CD4-positive, alpha-beta T cell treated with Interleukin-12 subunit alpha and Interleukin-12 subunit beta, for 1 hour (primary cell): ENCODE results near the gene DNAL4.
A peak's percentile ranks its signal among the peaks of the same experiment; 100 is the strongest.

Source experiments
- DNase-seq: peaks from one replicate; pipeline ENCODE4 v3.0.0-alpha.2; 2020

Gene DNAL4, protein sequence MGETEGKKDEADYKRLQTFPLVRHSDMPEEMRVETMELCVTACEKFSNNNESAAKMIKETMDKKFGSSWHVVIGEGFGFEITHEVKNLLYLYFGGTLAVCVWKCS

DNA sequence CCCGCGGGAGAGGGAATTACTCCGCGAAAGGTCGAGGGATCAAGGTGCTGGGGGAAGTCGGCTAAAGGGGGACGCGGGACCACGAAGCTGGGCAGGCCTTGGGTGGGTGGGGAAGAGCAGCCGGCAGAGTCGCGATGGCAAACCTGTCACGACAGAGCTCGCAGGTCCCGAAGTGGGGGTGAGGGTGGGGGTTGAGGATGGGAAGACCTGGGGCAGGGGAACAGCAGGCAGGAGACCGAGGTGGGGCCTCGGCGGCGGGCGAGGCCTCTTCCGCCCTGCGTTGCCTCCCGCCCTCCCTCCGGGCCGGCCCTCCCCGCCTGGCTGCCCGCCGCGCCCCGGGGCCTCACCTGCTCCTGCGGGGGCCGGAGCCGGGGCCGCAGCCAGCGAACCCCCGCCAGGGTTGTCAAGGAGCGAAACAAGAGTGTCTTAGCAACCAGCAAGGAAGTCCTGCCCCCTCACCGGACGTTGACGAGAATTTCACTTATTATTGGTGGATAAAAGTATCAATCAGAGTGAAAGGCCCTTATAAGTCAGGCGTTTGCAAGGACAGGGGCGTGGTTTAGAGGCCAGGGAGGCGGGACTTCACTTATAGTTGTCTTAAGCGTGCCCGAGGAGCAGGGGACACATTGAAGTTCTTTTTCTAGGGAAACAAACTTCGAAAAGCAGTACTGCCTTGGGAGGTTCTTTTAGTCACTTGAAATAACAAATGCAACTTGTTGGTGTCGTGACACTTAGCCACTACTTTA lies at the start of gene DNAL4:
DNAL4 (minus strand) TSS at position 423 of the 746 bp plus-strand sequence. CDS start 11,412 bp downstream, outside the sequence.
- DNase-seq: peak; percentile 96

DNA sequence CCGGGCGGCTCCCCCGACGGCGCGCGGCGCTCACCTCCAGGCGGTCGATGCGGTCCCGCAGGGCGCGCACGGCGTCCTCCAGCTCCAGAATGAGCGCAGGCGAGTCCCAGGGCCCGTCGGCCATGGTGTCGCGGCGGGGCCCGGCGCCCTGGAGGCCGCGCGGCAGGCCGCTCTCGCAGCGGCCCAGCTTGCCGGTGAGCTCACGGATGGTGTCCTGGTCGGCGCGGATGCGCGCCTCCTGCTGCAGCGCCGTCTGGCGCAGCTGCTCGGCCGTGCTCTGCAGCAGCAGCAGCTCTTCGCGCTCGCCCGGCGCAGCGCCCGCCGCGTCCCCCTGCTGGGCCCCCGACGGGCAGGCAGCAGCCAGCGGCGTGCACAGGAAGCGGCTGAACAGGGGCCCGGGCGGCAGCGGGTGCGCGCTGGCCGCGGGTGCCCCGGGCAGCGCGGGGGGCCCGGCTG lies 49.3 kb upstream of the DNAL4 start:
- peak; percentile 61 for DNase-seq

DNA sequence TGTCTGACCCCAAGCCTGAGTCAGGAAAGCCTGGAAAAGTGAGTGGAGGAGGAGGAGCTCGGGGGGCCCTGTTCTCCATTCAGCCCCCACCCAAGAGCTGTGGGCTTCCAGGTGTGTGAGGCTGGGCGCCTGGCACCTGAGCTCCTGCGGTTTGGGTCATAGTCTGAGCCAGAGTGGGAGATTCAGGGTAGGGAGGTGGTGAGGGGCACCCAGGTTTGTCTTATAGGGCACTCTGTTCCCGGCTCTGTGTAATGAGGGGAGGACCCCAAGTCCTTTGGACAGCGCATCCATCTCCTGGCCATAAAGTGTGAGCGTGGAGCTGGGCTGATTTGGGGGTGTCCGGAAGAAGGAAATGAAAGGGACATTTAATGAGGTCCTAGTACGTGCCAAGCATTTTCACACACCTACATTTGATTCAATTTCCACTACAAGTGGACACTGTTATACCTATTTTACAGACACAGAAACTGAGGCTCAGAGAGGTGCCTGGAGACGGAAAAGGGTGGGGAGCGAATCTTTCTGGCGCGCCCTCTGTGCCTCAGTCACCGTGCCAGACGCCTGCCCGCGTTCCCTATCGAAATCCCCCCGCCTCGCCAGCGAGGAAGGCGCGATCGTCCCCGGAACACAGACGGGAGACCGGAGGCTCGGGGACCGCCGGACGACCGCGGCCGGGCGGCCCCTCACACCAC lies 48.7 kb upstream of the DNAL4 start:
- DNase-seq: no peak

DNA sequence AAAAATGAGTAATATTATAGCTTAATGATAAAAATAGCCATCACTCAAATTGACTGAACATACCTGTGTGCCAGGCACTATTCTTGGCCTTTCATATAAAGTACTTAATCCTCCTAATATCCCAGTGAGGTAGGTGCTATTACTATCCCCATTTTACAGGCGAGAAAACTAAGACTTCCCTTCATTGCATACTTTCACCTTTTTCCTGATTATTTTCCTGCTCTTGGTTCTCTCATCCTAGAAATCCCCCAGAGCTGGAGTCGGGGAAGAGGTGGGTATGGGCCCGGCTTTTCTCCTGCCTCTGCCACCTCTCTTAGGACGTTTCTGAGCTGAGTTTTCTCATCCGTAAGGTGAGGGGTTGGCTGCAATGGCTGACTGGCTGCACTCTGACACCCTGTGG lies 47.7 kb upstream of the DNAL4 start:
- DNase-seq: no peak

DNA sequence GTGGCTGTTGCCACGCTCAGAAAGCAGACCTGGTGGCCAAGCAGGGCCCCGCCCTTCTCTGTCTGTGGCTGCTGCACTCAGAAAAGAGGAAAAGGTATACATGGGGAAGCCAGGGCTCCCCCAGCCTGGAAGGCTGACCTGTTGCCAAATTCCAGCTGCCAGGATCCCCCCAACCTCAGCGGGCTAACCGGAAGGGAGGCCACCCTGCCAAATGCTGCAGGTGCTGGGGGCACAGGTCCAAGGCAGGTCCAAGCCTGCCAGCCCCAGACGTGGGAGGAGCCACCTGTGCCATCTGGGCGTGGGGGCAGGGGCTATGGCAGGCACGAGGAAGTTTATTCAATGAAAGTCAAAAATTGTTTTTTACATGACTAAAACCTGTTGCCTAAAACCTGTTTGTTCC lies 47.3 kb upstream of the DNAL4 start:
- DNase-seq: no peak

DNA sequence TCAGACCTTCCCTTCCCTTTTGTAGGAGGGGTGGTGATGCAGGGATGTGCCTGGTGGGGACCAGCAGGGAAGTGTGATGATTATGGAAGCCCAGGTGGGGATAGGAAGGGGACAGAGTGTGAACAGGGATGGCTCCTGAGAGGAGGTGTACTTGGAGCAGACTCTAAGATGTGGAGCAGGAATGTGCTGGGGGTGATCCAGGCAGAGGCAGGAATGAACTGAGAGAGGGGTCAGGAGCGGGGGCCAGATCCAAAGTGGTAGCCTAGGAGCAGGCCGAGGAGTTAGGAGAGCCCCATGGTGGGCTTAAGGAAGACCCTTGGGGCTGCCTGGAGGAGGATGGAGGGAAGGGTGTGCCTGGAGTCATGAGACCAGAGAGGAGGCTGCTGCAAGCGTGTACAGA lies 46.2 kb upstream of the DNAL4 start:
- no peak for DNase-seq

DNA sequence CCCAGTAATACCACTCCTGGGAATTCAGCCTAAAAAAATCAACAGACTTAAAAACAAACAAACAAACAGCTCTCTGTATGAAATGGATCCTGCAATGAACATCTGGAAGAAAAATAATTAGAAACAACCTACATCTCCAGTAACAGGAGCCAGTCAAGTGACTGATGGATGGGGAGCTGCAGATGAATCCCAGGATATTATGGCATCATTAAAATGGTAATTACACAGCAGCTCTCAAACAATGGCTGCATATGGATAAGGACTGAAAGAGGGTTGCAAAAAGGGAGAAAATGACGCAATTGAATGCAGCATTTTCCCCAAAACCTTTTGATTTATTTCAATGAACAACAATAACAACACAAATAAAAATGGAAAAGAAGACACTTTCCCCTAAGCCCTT lies 45.7 kb upstream of the DNAL4 start:
- no peak for DNase-seq

DNA sequence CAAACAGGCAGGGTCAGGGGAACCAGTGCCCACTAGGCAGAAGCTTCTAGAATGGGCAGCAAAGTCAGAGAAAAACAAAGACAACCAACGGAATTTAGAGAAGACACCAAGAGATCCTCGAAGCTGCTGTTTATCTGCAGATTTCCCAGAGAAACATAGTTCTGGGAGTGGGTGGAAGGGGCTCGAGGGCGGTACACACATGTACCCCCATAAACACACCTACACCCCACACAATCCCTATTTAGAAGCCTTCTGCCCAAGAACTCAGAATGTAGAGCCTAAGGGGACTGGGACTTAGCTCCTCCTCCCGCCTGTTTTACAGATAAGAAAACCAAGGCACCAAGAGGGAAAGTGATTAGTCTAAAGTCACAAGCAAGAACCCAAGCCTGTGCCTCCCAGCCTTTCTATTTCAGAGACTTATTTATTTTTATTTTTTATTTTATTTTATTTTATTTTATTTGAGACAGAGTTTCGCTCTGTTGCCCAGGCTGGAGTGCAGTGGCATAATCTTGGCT lies 43.5 kb upstream of the DNAL4 start:
- DNase-seq: no peak

DNA sequence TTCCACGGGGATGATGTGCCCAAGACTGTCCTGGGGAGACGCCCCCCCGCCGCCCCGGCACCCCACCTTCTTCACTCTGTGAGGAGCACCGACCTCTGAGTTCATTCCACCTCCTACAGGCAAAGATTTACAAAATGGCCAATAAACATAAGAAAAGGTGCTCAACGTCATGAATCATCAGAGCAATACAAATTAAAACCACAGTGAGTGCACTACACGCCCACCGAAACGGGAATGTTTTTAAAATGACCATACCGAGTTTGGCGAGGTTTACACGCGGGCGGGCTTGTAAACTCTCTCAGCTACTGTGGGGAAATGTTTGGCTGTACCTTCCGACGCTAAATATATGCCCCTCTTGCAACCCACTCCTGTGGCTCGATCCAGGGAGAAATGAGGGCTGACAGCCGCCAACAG lies 42.0 kb upstream of the DNAL4 start:
- DNase-seq: no peak

DNA sequence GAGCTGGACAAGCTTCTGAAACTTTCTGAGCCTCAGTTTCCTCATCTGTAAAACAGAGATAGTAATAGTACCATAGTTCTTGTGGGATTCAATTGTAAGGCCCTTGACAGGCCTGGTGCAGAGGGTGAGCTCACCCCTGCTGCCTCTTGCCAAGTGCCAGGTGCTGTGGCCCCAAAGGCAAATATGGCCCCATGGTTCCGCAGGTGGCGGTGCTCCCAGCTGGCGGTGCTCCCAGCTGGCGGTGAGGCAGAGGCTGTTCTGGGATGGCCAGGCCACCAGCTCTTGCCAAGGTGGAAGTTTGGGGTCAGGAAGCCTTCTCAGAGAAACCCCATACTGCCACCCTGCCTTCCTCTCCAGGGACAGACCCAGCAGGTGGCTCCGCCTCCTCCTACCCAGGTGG lies 41.0 kb upstream of the DNAL4 start:
- no peak for DNase-seq

DNA sequence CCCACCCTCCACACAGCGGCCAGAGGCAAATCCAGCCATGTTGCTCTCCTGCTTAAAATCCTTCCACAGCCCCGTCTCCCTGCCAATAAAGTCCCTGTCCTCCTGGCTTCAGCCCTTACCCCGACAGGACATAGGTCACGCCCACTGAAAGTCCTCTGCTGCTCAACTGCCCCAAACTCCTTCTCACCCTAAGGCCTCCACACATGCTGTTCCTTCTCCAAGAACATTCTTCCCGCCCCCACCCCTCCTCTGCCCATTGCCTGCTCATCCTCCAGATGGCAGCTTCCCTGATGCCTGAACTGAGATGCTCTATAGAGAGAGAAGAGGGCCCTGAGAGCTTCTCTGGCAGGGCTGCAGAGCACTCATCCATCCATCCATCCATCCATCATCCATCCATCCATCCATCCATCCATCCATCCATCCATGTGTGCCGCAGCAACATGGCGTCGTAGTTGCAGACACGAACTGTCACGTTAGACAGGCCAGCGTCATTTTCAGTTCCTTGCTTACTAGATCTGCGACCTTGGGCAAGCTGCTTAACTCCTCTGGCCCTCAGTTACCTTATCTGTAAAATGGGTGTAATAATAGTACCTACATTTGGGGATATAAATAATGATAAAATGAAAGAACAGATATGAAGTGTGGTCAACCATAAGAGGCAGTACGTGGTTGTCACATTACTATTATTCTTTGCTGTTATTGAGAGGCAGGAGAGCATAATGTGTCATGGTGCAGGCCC lies 40.4 kb upstream of the DNAL4 start:
- DNase-seq: no peak

DNA sequence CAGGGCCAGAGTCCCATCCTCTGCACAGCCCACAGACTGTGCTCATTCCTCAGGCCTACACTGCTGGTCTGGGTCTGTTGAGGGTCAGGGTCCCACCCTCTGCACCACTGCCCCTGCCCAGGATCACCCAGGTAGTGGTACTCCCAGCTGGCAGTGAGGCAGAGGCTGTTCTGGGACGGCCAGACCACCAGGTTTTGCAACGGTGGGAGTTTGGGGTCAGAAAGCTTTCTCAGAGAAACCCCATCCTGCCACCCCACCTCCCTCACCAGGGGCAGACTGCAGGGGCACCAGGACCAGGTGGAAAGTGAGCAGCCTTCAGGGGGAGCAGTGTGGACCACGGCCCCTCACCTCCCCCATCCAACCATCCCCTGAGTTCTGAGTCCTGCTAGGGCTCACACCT lies 39.1 kb upstream of the DNAL4 start:
- no peak for DNase-seq

DNA sequence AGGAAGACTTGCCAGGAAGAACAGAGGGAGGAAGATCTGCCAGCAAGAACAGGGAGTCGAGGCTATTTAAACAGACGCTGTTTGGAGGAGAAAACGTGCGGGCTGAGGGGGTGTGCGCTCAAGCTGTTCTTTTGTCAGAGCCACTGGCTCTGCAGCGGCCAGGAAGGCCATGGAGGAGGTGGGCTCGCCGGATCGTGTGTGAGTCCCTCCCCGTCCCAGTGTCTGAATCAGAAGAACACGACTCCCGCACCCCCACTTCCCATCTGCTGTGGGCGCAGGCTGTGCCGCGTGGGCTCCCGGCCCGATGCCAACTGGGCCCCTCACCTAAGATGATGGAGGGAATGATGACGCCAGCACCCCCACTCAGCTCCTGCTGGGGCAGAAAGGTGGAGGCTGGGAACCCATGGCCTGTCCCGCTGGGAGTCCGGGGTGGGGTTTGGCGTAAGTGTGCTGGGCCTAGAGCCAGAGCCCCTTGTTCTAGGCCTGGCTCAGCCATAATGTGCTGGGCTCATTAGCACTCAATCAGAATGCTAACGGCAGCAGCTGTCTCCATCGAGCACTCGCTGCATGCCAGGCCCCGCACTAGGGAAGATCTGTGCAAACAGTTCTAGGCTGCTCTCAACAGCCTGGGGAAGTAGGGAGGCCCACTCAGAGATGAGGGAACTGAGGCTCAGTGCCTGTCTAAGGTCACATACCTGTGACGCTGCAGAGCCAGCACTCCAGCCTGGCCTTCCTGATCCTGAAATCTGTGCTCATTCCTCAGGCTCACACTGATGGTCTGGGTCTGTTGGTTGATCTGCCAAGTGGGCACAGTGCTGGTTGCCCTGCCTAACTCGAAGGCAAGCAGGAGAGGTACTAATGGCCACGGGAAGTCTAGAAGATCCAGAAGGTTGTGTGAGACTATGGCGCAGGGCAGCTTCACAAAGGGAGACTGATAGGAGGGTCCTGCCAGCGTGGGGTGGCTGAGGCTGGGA lies 38.3 kb upstream of the DNAL4 start:
- no peak for DNase-seq

DNA sequence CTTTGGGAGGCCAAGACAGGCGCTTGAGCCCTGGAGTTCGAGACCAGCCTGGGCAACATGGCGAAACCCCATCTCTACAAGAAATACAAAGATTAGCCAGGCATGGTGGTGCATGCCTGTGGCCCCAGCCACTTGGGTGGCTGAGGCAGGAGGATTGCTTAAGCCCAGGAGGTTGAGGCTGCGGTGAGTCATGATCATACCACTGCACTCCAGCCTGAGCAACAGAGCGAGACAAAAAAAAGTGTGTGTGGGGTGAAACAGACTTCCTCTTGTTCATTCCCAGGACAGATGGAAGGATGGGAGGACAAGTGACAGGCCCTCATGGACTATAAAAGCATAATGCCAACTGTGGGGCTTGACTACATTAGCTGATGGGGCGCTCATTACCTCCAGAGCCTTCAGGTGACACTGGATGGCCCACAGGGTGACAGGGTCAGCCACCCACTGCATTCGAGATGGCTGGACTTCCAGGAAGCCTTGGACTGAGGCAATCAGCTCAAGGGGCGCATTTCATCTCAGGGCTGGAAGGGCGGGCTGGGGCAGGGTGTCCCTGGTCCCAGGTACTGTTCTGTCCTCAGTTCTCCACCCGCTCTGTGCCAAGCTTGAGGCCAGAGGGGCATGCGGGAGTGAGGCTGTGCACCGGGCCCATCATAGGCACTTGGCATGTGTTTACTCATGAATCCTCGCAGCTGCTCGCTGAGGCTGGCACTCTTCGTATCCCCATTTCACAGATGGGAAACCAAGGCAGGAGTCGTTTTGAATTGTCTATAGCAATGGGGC lies 37.4 kb upstream of the DNAL4 start:
- DNase-seq: no peak

DNA sequence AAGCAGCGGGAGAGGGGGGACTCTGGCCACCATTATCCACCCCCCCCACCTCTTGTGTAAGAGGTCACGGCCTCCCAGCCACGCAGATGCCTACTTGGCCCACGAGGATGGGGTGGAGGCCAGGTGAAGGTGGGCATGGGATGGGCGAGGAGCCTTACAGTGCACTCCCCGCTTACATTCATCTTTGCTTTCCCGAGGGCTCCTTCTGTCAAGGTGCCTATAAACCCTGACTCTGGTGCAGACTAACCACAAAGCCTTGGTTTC lies 36.8 kb upstream of the DNAL4 start:
- no peak for DNase-seq

DNA sequence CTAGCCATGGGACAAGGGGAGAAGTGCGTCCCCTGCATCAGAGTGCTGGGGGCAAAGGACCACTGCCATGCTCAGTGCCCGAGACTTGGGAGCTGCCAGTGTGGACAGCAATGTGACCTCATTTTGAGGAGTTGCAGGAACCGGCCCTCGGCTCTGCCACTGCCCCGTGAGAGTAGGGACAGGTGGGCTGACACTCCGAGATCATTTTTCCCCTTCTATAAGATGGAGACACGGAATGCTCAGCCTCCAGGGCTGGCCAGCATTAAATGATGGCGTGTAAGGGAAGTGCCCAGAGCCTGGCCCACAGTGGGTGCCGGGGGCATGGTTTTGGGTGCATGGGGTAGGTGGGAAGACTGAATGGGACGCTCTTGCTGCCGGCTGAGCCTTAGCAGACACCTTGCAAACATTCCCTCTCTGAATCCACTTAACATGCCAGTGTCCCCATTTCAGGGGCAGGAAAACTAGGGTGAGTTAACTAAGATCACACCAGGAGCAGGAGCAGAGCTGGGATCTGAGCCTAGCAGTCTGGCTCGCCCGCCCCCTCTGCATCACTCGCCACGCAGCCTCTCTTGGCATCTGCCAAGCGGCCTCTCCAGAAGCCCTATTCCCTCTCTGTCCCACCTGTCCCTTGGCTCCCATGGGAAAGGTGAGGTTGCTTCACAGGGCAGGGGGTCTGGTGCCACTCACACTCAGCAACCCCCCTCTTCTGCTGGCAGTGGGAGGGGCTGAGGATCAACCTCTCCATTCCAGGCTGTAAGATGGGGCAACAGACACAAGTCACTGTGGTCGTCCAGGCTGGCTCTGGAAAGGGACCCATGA lies 36.3 kb upstream of the DNAL4 start:
- DNase-seq: no peak

DNA sequence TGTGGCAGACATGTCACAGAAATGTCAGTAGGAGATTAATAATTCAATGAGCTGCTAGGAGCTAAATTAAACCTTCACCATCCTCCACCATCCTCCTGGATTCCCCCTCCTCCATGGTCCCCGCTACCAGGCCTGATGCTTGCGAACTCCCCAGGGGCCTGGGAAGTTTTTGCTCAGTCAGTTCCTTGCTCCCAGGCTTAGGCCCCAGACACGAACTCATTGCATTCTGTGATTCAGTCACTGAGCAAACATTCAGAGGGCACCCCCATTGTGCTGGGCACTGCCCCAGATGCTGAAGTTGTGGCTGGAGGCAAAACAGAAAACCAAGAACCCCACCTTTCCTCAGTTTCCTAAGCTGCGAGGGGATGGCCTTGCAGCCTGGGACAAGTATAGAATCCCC lies 35.5 kb upstream of the DNAL4 start:
- DNase-seq: no peak

DNA sequence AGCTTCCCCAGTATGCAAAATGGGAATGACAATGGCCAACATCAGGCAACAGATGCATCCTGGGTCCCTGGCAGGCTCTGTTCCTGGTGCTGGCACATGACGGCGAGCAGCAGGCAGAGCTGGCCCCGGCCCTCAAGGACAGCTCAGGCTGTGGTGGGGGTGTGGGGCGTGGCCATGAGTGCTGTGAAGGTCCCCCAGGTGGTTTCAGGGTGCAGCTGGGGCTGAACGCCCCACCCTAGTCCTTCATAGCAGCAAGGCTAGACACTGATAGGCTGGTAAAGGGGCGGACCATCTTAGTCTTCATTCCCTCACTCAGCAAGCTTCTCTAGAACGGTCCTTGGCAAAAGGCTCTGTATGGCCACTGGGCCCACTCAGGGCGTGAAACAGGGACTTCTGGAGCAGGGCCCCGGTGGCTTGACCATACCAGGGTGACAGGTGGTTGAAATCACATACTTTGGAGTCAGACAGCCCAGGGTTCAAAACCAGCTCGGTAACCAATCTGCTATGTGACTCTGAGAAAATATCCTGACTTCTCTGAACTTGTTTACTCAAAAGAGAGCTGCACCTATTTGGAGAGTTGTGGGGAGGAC lies 34.8 kb upstream of the DNAL4 start:
- DNase-seq: no peak

DNA sequence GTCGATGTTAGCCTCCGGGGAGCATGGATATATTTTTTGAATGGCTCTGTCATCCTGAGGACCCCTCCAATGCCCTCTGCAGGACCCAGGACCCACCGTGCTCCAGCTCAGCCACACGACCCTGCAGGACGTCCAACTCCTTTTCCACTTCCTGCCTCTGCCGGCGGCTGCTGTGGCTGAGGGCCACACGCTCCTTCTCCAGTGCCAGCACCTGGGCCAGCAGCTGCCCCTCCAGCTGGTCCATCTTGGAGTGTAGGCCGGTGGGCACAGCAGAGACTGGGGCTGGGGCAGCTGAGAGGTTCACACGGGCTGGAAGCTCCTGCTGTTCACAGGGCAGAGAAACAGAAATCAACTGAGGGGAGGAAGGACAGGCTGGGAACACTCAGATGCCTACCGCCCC lies 34.2 kb upstream of the DNAL4 start:
- DNase-seq: no peak

DNA sequence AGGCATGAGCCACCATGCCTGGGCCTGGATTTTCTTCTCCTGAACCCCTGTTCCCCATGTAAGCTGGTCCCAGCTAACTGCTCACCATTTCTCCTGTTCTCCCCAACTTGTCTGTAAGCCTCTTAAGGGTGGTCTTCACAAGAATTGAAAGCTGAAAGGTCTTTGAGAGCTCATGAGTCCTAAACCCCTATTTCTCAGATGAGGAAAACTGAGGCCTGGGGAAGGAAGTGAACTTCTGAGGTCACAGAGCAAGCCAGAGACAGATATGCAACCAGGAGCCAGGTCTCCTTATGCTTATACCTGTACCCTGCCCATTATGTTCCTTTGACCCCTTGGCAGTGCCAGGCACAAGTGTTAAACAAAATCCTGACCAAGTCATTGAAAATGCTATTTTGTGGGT lies 33.6 kb upstream of the DNAL4 start:
- no peak for DNase-seq
